A673 (cell line): ENCODE data around the gene GUK1. TPM values are rescaled to one million over a fixed set of nuclear protein-coding genes. Genes with fewer than 3 reads are reported as not detected.

Experiments
- BruUV-seq: library from RNA; stranded (reverse); fragments of 400-500 nt; replicated peaks from 2 replicates; lab custom pipeline; 2021; lab: Mats Ljungman, UMichigan
- CTCF ChIA-PET: fragments of 300-600 bp; sonication (Branson Sonifier 250); formaldehyde crosslinking; loops from one replicate; lab custom pipeline; 2022; ENCODE audit warnings: antibody characterized with exemption; lab: Charles Lee
- POLR2A ChIA-PET: fragments of 300-600 bp; sonication (Branson Sonifier 250); formaldehyde crosslinking; loops from one replicate; lab custom pipeline; 2022; ENCODE audit warnings: antibody characterized with exemption; ENCODE audit not compliant: low non-redundant PET; lab: Charles Lee
- DNase-seq: peaks from one replicate; pipeline ENCODE4 v3.0.0-alpha.2; 2015; ENCODE audit warnings: low spot score
- H3K27ac ChIP-seq: fragments of 200-600 bp; sonication (generic); 2 replicates; pipeline ENCODE4 v1.5.1; 2016; ENCODE audit warnings: mixed run types, low read depth, mild to moderate bottlenecking, mixed read lengths, antibody characterized with exemption, low read length; ENCODE audit not compliant: poor library complexity, severe bottlenecking
- H3K27me3 ChIP-seq: fragments of 200-600 bp; sonication (generic); replicated peaks from 2 replicates; pipeline ENCODE4 v1.6.1; 2017; ENCODE audit warnings: mixed run types, low read depth, mild to moderate bottlenecking, mixed read lengths, antibody characterized with exemption, low read length; ENCODE audit not compliant: insufficient read depth, poor library complexity
- H3K36me3 ChIP-seq: fragments of 200-600 bp; sonication (generic); 2 replicates; pipeline ENCODE4 v1.6.1; 2016; ENCODE audit warnings: mixed run types, mild to moderate bottlenecking, mixed read lengths, antibody characterized with exemption, low read length; ENCODE audit not compliant: insufficient read depth, poor library complexity, severe bottlenecking
- H3K4me1 ChIP-seq: fragments of 200-600 bp; sonication (generic); 2 replicates; pipeline ENCODE4 v1.6.1; 2017; ENCODE audit warnings: mixed run types, mild to moderate bottlenecking, mixed read lengths, antibody characterized with exemption, low read length; ENCODE audit not compliant: insufficient read depth, poor library complexity, severe bottlenecking
- H3K4me3 ChIP-seq: fragments of 200-600 bp; sonication (generic); 2 replicates; pipeline ENCODE4 v1.5.1; 2016; ENCODE audit warnings: low read depth, mixed run types, mild to moderate bottlenecking, mixed read lengths, low read length; ENCODE audit not compliant: poor library complexity, severe bottlenecking
- H3K9me3 ChIP-seq: fragments of 200-600 bp; sonication (generic); 2 replicates; pipeline ENCODE4 v1.6.1; 2016; ENCODE audit warnings: mixed run types, low read depth, mild to moderate bottlenecking, mixed read lengths, antibody characterized with exemption, low read length; ENCODE audit not compliant: poor library complexity, severe bottlenecking
- EZH2 ChIP-seq: fragments of 200-600 bp; sonication (generic); IDR thresholded peaks from 2 replicates; pipeline ENCODE4 v1.6.1; 2017; ENCODE audit warnings: borderline replicate concordance, low read depth, mild to moderate bottlenecking, mixed read lengths, antibody characterized with exemption, low read length; ENCODE audit not compliant: poor library complexity, severe bottlenecking
- intact Hi-C: fragments of 100-400 bp; cut with micrococcal nuclease; formaldehyde crosslinking; loops from one replicate; pipeline ENCODE4 v1.10.0; 2022; ENCODE audit not compliant: unreplicated experiment
- total RNA-seq: library from RNA; stranded (reverse); gene quantifications from 2 replicates; pipeline ENCODE4 v1.2.3, GENCODE V29; 2021
- TF ChIP-seq, protein P1 (sequence below): fragments of 300-800, 200-600 bp; sonication (generic); conservative IDR thresholded peaks from 2 replicates; pipeline ENCODE4 v1.5.1; 2017; ENCODE audit warnings: low read depth, mild to moderate bottlenecking, antibody characterized with exemption, low read length, moderate library complexity, mixed read lengths

GUK1 gene
- total RNA-seq, 1 experiment from 2014 or later, result 130 TPM

DNA sequence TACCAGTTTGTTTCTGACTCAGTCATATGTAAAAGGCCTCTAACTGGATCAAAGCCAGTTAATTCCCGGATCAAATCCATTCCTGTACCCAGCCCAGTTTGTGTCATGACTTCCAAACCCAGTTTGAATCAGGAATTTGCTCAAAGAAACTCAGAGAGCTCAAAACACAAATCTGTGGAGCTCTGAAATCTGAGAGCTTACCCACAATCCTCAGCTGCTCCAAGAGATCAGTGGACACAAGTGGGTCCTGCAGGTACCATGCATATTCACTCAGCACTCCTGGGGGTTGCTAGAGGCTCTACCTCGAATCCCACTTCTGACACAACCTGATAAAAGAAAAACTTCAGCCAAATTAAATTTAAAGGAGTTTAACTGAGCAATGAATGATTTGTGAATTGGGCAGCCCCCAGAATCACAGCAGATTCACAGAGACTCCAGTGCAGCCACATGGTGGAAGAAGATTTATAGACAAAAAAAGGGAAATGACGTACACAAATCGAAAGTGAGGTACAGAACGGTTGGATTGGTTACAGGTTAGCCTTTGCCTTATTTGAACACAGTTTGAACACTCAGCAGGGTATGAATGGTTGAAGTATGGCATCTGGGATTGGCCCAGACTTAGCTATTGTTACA lies 19.1 kb upstream of the GUK1 start:
- Histone ChIP-seq H3K27me3 (no peaks in the 10 kb centered on the region), H3K36me3 (no peaks in the 10 kb centered on the region), H3K4me1 (no peaks in the 10 kb centered on the region), H3K9me3 (peaks cover 27% of the 10 kb centered on the region), H3K4me3 (no peak overlapping the region), H3K27ac (no peak overlapping the region)
- TSS peak; percentile 61 for BruUV-seq
- DNase-seq, result no peak
- ChIA-PET POLR2A (no interaction called here), CTCF (no interaction called here)
- TF ChIP-seq, protein P1, sequence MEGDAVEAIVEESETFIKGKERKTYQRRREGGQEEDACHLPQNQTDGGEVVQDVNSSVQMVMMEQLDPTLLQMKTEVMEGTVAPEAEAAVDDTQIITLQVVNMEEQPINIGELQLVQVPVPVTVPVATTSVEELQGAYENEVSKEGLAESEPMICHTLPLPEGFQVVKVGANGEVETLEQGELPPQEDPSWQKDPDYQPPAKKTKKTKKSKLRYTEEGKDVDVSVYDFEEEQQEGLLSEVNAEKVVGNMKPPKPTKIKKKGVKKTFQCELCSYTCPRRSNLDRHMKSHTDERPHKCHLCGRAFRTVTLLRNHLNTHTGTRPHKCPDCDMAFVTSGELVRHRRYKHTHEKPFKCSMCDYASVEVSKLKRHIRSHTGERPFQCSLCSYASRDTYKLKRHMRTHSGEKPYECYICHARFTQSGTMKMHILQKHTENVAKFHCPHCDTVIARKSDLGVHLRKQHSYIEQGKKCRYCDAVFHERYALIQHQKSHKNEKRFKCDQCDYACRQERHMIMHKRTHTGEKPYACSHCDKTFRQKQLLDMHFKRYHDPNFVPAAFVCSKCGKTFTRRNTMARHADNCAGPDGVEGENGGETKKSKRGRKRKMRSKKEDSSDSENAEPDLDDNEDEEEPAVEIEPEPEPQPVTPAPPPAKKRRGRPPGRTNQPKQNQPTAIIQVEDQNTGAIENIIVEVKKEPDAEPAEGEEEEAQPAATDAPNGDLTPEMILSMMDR, result no peak
- TF ChIP-seq EZH2, result no peak
- intact Hi-C loops, result no loop called here

DNA sequence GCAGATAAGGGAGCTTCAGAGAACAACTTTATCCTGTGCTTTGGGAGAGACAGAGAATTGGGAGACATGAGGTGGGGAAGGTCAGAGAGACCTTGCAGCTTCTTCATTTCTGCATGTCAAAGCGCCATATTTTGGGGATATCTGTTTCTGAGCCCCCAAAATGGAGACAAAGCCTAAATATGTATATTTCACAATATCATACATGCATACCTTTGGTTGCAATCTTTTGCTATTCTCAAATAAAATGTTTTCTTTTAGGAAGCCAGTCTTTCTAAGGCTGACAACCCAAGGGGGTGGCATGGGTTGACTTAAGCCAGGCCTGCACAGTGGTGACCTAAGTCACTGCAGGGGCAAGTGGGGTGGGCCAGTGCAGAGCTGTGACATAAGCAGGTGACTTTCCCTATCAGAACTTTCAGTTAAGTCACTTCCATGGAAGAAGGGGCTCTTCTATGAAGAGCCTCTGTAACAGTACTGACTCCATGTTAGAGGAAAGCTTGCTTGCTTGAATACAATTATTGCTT lies 17.1 kb upstream of the GUK1 start:
- TF ChIP-seq, protein P1, result no peak
- TF ChIP-seq EZH2, result no peak
- no peak overlapping the region for H3K27ac ChIP-seq
- H3K4me1 ChIP-seq, result no peaks in the 10 kb centered on the region
- no peak for DNase-seq
- peaks cover 13% of the 10 kb centered on the region for H3K9me3 ChIP-seq
- no peak overlapping the region for H3K4me3 ChIP-seq
- ChIA-PET POLR2A (no interaction called here), CTCF (no interaction called here)
- H3K27me3 ChIP-seq, result no peaks in the 10 kb centered on the region
- H3K36me3 ChIP-seq, result no peaks in the 10 kb centered on the region
- no TSS peak for BruUV-seq
- intact Hi-C loops, result no loop called here

DNA sequence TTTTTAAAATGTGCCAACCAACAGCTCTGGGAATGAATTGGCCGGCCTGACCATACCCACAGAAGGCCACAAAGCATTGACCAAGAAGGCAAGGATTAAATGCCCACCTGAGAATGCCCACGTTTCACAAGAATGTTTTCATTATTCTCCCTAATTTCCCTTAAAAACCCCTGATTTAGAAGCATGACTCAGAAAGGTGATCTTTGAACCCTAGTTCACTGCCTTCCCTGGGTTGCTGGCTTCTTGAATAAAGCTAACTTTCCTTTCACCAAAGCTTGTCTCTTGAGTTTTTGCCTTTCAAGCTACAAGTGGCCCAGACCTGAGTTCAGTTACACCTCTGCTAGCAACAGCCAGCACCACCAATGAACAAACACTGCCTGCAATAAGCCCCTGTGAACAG lies 16.6 kb upstream of the GUK1 start:
- no TSS peak for BruUV-seq
- intact Hi-C loops, result no loop called here
- POLR2A ChIA-PET, result no interaction called here
- no peak for DNase-seq
- CTCF ChIA-PET, result no interaction called here
- peaks cover 8% of the 10 kb centered on the region for H3K9me3 ChIP-seq
- no peaks in the 10 kb centered on the region for H3K4me1 ChIP-seq
- H3K36me3 ChIP-seq, result no peaks in the 10 kb centered on the region
- no peak overlapping the region for H3K4me3 ChIP-seq
- no peak for TF ChIP-seq EZH2
- TF ChIP-seq, protein P1, result no peak
- no peak overlapping the region for H3K27ac ChIP-seq
- no peaks in the 10 kb centered on the region for H3K27me3 ChIP-seq
